ENCODE data around the gene HLA-DOA.

HLA-DOA gene

DNA sequence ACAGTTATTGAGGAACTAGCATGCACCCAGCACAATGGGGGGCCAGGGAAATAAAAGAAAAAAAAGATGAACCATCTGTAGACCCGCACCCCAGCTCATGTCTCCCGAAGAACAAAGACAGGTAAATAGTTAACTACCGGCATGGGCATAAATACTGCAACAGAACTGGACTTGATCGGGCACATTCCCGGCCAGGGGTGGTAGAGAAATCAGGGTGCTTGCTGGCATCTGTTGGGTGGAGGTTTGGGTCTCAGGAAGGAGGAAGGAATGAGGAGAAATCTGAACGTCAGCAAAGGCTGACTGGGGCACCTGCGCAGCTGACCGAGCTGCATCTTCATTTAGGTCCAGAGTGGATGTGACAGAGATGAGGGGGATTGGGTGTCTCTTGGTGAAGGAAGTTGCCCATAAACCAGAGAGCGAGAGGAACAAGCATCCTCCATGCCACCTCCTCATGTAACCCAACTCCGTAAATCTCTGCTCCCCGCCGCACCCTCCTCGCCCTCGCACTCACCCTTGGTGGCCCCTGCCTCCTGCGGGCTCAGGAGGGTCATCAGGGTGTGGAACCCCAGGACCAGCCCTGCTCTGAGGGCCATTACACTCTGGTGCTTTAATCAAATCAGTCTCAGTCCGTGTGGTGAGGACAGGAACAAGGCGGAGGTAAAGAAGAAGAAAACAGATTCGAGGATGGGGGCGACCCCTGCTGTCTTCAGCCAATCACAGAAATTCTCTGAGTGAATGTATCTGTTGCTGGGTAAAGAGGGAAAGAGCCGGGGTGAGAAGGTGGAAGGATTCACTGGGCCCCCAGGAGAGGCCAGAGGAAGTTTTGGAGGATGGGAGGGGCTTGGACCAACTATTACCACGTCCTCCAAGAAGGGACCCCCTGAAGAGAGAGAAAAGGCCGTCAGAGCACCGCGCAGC is at the start of gene HLA-DOA:
TSS of gene HLA-DOA (minus strand) at position 648 of the 918 bp plus-strand sequence.
- Histone ChIP-seq H3K9me3 (ENCODE audit: control insufficient read depth in 2 of 2, low read length in 2 of 2) (no peaks in the 10 kb centered on the region), H3K4me1 (ENCODE audit: control insufficient read depth in 2 of 2, insufficient read depth in 2 of 2, low read length in 2 of 2) (no peaks in the 10 kb centered on the region), H3K27ac (ENCODE audit: low read depth in 2 of 2, low read length in 2 of 2) (peak within 1 kb of the TSS; percentile 13 to 61), H3K4me3 (ENCODE audit: low read length in 2 of 2) (peak within 1 kb of the TSS; percentile 24 to 67), H3K9ac (ENCODE audit: low read depth in 1 of 2, low read length in 2 of 2) (peak within 1 kb of the TSS in 1 of 2 donors; percentile 24), H3K27me3 (ENCODE audit: control insufficient read depth in 2 of 2, insufficient read depth in 2 of 2, low read length in 2 of 2) (peaks cover 12 to 18% of the 10 kb centered on the region in 2 donors), H3K36me3 (ENCODE audit: control insufficient read depth in 2 of 2, insufficient read depth in 2 of 2, low read length in 2 of 2) (no peaks in the 10 kb centered on the region)

DNA sequence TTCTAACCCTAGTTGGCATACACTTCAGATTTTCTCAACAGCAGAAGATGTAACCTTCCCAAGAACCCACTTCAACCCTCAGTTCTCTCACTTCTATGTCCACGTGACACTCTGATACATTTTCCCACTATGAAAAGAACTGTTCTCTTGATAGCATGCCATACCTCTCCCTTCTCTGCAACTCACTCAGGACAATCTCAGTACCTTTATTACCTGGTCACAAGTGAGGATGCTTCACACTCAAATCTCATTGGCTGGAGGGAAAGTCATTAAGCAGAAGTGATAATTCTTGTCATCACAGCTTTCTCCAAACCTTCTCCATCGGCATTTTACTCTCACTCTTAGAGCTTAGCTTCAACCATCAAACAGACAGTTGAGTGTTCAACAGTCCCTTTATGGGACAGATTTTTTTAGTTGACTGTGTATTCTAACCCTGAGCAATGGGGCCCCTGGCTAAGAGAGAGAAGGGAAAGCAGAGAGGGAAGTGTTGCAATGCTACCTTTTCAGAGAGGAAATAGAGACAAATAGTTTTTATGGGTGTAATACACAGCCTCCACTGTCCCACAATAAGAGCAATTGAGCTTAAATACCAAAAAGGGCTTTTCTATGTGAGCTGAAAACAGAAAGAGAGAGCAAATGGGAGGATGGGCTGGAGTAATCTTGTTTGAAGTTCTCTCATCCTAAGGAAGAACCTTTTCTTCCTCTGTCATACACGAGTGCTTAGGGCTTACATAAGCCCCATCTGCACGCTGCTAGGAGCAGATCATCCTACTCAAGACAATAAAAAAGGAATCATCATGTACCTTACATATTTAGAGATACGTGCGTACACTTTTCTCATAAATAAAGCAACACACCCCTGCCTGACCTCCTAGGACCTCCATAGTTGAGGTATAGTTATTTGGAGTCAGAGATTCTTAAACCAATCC is 48.1 kb upstream of the HLA-DOA start:
- H3K4me3 ChIP-seq (ENCODE audit: low read length in 2 of 2) = no peak overlapping the region
- no peaks in the 10 kb centered on the region for H3K27me3 ChIP-seq (ENCODE audit: control insufficient read depth in 2 of 2, insufficient read depth in 2 of 2, low read length in 2 of 2)
- no peaks in the 10 kb centered on the region for H3K4me1 ChIP-seq (ENCODE audit: control insufficient read depth in 2 of 2, insufficient read depth in 2 of 2, low read length in 2 of 2)
- peak overlapping the region in 1 of 2 donors; percentile 3 for H3K27ac ChIP-seq (ENCODE audit: low read depth in 2 of 2, low read length in 2 of 2)
- no peaks in the 10 kb centered on the region for H3K9me3 ChIP-seq (ENCODE audit: control insufficient read depth in 2 of 2, low read length in 2 of 2)
- no peak overlapping the region for H3K9ac ChIP-seq (ENCODE audit: low read depth in 1 of 2, low read length in 2 of 2)
- H3K36me3 ChIP-seq (ENCODE audit: control insufficient read depth in 2 of 2, insufficient read depth in 2 of 2, low read length in 2 of 2) = no peaks in the 10 kb centered on the region

DNA sequence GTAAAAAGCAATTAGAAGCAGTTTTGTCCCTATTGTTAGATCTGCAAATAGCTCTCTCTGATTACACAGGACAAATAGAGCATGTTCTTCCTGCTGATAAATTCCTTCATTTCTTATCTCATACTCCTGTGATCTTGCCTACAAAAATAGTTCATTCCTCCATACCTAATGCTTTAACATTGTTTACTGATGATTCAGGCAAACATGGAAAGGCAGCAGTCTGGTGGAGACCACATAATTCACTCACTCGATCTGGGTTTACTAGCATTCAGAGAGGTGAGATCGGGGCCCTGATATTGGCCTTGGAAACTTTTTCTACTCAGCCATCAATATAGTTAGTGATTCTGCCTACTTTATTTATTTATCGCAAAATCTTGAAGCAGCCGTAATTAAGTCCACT is 43.8 kb upstream of the HLA-DOA start:
- Histone ChIP-seq H3K27ac (ENCODE audit: low read depth in 2 of 2, low read length in 2 of 2) (no peak overlapping the region), H3K9ac (ENCODE audit: low read depth in 1 of 2, low read length in 2 of 2) (no peak overlapping the region), H3K9me3 (ENCODE audit: control insufficient read depth in 2 of 2, low read length in 2 of 2) (no peaks in the 10 kb centered on the region), H3K27me3 (ENCODE audit: control insufficient read depth in 2 of 2, insufficient read depth in 2 of 2, low read length in 2 of 2) (peaks cover 0 to under 1% of the 10 kb centered on the region in 2 donors), H3K4me1 (ENCODE audit: control insufficient read depth in 2 of 2, insufficient read depth in 2 of 2, low read length in 2 of 2) (no peaks in the 10 kb centered on the region), H3K4me3 (ENCODE audit: low read length in 2 of 2) (no peak overlapping the region), H3K36me3 (ENCODE audit: control insufficient read depth in 2 of 2, insufficient read depth in 2 of 2, low read length in 2 of 2) (no peaks in the 10 kb centered on the region)

DNA sequence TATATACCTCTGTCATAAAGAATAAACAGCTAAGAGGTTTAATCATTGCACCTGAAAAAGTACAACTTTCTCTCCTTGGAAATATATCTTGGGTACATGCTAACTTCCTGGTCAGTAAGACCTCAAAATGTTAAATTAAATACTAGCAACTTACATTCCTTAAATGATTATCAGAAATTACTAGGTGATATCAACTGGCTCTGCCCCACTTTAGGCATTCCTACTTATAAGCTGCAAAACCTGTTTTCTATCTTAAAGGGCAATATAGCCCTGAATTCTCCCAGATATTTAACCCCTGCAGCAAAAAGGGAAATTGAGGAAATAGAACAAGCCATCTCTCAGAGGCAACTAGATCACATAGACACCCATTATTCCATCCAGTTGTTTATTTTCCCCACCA is 43.2 kb upstream of the HLA-DOA start:
- Histone ChIP-seq H3K4me1 (ENCODE audit: control insufficient read depth in 2 of 2, insufficient read depth in 2 of 2, low read length in 2 of 2) (no peaks in the 10 kb centered on the region), H3K4me3 (ENCODE audit: low read length in 2 of 2) (no peak overlapping the region), H3K36me3 (ENCODE audit: control insufficient read depth in 2 of 2, insufficient read depth in 2 of 2, low read length in 2 of 2) (no peaks in the 10 kb centered on the region), H3K27ac (ENCODE audit: low read depth in 2 of 2, low read length in 2 of 2) (no peak overlapping the region), H3K9me3 (ENCODE audit: control insufficient read depth in 2 of 2, low read length in 2 of 2) (no peaks in the 10 kb centered on the region), H3K27me3 (ENCODE audit: control insufficient read depth in 2 of 2, insufficient read depth in 2 of 2, low read length in 2 of 2) (peaks cover 0 to 3% of the 10 kb centered on the region in 2 donors), H3K9ac (ENCODE audit: low read depth in 1 of 2, low read length in 2 of 2) (no peak overlapping the region)

DNA sequence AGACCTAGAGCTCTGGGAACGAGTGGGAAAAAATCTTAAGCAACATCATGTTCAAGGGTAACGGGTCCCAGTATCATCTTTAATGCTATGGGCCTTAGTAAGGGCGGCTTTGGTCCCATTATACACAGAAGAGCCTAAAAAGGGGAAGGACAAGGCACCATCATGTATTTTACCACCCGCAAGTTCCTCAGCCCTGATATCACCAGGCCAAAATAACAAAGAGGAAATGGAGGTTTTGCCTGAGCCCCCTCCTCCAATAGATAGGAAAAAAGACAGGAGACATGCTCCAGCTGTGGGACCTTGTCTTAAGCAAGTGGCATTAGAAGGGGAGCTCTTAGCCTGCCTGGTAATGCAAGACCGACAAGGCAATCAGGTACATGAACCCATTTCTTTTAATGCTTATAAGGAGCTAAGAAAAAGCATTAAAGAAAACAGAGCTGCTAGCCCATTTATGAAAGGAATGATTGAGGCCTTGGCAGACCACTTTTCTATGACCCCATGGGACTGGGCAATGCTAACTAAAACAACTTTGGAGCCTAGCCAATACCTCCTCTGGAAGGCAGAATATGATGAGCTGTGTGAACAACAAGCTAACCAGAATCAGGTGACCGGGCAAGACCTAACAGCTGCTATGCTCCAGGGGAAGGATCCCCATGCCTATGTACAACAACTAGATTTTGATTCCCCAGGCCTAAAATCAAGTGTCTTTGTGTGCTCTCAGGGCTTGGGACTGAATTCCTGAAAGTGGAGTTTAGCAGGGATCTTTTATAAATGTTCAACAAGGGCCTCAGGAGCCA is 40.8 kb upstream of the HLA-DOA start:
- H3K9me3 ChIP-seq (ENCODE audit: control insufficient read depth in 2 of 2, low read length in 2 of 2) = no peaks in the 10 kb centered on the region
- no peak overlapping the region for H3K9ac ChIP-seq (ENCODE audit: low read depth in 1 of 2, low read length in 2 of 2)
- no peaks in the 10 kb centered on the region for H3K4me1 ChIP-seq (ENCODE audit: control insufficient read depth in 2 of 2, insufficient read depth in 2 of 2, low read length in 2 of 2)
- H3K36me3 ChIP-seq (ENCODE audit: control insufficient read depth in 2 of 2, insufficient read depth in 2 of 2, low read length in 2 of 2) = no peaks in the 10 kb centered on the region
- H3K4me3 ChIP-seq (ENCODE audit: low read length in 2 of 2) = no peak overlapping the region
- peaks cover 3 to 4% of the 10 kb centered on the region in 2 donors for H3K27me3 ChIP-seq (ENCODE audit: control insufficient read depth in 2 of 2, insufficient read depth in 2 of 2, low read length in 2 of 2)
- H3K27ac ChIP-seq (ENCODE audit: low read depth in 2 of 2, low read length in 2 of 2) = no peak overlapping the region

DNA sequence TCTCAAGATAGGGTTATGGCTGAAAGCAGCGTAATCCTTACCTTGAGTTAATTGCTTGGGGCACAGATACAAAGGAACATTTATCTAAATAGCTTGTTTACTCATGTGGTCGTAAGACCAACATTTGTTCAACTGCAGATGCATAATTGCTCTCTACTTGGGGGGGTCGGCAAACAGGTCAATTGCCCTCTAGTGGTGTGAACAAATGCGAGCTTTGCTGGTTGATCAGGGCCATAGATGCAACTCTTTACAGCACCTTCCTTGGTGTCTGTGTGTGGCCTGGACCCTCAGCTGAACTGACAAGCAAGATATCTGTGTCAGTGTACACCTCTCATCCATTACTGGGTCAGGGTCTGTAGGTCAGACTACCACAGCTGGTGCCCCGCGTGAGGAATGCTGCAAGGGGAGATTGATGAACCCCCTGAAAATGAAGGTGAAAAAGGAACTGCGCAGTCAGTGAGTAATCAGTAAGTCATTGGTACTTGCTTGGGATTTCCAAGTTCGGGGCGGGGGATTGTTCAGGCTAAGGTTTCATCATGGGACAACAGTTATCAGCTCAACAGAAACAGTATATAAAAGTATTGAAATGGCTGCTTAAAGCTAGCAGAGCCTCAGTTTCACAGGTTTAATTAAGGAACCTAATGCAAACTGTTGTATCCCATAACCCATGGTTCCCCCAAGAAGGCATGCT is 40.1 kb upstream of the HLA-DOA start:
- Histone ChIP-seq H3K4me1 (ENCODE audit: control insufficient read depth in 2 of 2, insufficient read depth in 2 of 2, low read length in 2 of 2) (no peaks in the 10 kb centered on the region), H3K4me3 (ENCODE audit: low read length in 2 of 2) (no peak overlapping the region), H3K9ac (ENCODE audit: low read depth in 1 of 2, low read length in 2 of 2) (no peak overlapping the region), H3K9me3 (ENCODE audit: control insufficient read depth in 2 of 2, low read length in 2 of 2) (no peaks in the 10 kb centered on the region), H3K27ac (ENCODE audit: low read depth in 2 of 2, low read length in 2 of 2) (no peak overlapping the region), H3K36me3 (ENCODE audit: control insufficient read depth in 2 of 2, insufficient read depth in 2 of 2, low read length in 2 of 2) (no peaks in the 10 kb centered on the region), H3K27me3 (ENCODE audit: control insufficient read depth in 2 of 2, insufficient read depth in 2 of 2, low read length in 2 of 2) (peaks cover 3 to 4% of the 10 kb centered on the region in 2 donors)

DNA sequence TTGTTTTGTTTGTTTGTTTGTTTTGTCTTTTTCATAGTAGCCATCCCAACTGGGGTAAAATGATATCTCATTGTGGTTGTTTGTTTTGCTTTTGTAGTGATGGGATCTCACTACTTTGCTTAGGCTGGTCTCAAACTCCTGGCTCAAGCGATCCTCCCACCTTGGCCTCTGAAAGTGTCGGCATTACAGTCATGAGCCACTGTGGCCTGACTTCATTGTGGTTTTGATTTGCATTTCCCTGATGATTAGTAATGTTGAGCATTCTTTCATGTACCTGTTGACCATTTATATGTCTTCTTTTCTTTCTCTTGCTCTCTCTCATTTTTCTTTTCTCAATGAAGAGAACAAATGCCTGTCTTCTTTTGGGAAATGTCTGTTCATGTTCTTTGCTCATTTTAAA is 30.8 kb upstream of the HLA-DOA start:
- Histone ChIP-seq H3K27me3 (ENCODE audit: control insufficient read depth in 2 of 2, insufficient read depth in 2 of 2, low read length in 2 of 2) (peaks cover 0 to 3% of the 10 kb centered on the region in 2 donors), H3K9ac (ENCODE audit: low read depth in 1 of 2, low read length in 2 of 2) (no peak overlapping the region)

DNA sequence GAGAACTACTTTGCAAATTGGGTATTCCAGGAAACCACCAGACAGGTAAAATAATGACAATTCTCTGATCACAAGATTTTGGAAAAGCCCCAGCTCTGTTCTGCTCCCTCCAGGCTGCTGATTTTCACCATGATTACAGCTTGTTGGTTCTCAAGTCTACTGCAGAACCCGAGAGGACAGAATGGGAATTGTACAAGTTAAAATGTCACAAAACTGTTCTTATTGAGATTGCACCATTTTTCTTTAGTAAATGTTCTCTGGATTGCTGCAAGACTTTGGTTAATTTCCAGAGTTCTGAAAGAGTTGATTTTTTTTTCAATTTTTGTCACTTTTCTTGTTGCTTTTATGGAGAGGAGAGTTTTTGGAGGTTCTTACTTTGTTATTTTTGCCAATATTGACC is 27.1 kb upstream of the HLA-DOA start:
- H3K4me3 ChIP-seq (ENCODE audit: low read length in 2 of 2) = no peak overlapping the region
- H3K27me3 ChIP-seq (ENCODE audit: control insufficient read depth in 2 of 2, insufficient read depth in 2 of 2, low read length in 2 of 2) = peaks cover 0 to 10% of the 10 kb centered on the region in 2 donors
- no peak overlapping the region for H3K9ac ChIP-seq (ENCODE audit: low read depth in 1 of 2, low read length in 2 of 2)
- H3K4me1 ChIP-seq (ENCODE audit: control insufficient read depth in 2 of 2, insufficient read depth in 2 of 2, low read length in 2 of 2) = no peaks in the 10 kb centered on the region
- no peaks in the 10 kb centered on the region for H3K9me3 ChIP-seq (ENCODE audit: control insufficient read depth in 2 of 2, low read length in 2 of 2)
- H3K36me3 ChIP-seq (ENCODE audit: control insufficient read depth in 2 of 2, insufficient read depth in 2 of 2, low read length in 2 of 2) = no peaks in the 10 kb centered on the region
- H3K27ac ChIP-seq (ENCODE audit: low read depth in 2 of 2, low read length in 2 of 2) = no peak overlapping the region

More for the DNA sequence above, 30.8 kb upstream of the HLA-DOA start:
- Histone ChIP-seq H3K4me1 (ENCODE audit: control insufficient read depth in 2 of 2, insufficient read depth in 2 of 2, low read length in 2 of 2) (no peaks in the 10 kb centered on the region), H3K36me3 (ENCODE audit: control insufficient read depth in 2 of 2, insufficient read depth in 2 of 2, low read length in 2 of 2) (no peaks in the 10 kb centered on the region), H3K27ac (ENCODE audit: low read depth in 2 of 2, low read length in 2 of 2) (no peak overlapping the region), H3K4me3 (ENCODE audit: low read length in 2 of 2) (no peak overlapping the region), H3K9me3 (ENCODE audit: control insufficient read depth in 2 of 2, low read length in 2 of 2) (no peaks in the 10 kb centered on the region)

DNA sequence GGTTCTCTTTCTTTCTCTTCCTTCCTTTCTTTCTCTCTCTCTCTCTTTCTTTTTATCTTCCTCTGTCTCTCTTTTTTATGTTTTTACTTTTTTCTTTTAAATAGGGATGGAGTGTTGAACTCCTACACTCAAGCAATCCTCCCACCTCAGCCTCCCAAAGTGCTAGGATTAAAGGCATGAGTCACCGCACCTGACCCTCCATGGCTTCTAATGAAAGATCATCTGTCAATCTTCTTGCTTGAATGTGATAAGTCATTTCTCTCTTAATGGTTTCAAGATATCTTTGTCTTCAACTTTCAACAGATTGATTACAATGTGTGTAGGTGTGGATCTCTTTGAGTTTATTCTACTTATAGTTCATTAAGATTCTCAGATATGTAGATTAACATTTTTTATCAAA is 25.2 kb upstream of the HLA-DOA start:
- Histone ChIP-seq H3K36me3 (ENCODE audit: control insufficient read depth in 2 of 2, insufficient read depth in 2 of 2, low read length in 2 of 2) (no peaks in the 10 kb centered on the region), H3K9ac (ENCODE audit: low read depth in 1 of 2, low read length in 2 of 2) (no peak overlapping the region), H3K4me1 (ENCODE audit: control insufficient read depth in 2 of 2, insufficient read depth in 2 of 2, low read length in 2 of 2) (no peaks in the 10 kb centered on the region), H3K9me3 (ENCODE audit: control insufficient read depth in 2 of 2, low read length in 2 of 2) (no peaks in the 10 kb centered on the region), H3K27me3 (ENCODE audit: control insufficient read depth in 2 of 2, insufficient read depth in 2 of 2, low read length in 2 of 2) (peaks cover 0 to 10% of the 10 kb centered on the region in 2 donors), H3K4me3 (ENCODE audit: low read length in 2 of 2) (no peak overlapping the region), H3K27ac (ENCODE audit: low read depth in 2 of 2, low read length in 2 of 2) (no peak overlapping the region)

All from mucosa of rectum (tissue), 2 donors.